ENCODE data around the gene COL12A1. TPM values are rescaled to one million over a fixed set of nuclear protein-coding genes. Genes with fewer than 3 reads are reported as not detected.

The COL12A1 gene
- total RNA-seq, 4 donors from 2014 or later, result 10.9 to 65.9 (median 57.1) TPM

DNA sequence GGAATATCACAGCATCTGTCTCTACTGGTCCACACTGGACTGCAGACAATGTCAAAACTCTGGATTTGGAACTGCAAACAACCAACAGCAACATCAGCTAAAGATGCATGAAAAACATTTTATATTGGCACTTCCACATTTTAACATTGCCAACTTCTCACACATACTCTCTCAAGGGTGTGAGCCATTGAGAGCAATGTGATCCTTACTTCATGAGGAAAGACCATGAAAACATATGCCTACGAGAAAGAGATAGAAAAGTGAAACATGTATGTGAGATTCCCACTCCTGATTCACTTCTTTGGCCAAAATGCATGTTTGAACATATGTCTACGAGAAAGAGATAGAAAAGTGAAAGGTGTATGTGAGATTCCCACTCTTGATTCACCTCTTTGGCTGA is 99.4 kb downstream of the COL12A1 start:
- no peaks in the 10 kb centered on the region for H3K36me3 ChIP-seq
- no peaks in the 10 kb centered on the region for H3K9me3 ChIP-seq
- H3K4me1 ChIP-seq, result no peaks in the 10 kb centered on the region
- TF ChIP-seq, protein P1, sequence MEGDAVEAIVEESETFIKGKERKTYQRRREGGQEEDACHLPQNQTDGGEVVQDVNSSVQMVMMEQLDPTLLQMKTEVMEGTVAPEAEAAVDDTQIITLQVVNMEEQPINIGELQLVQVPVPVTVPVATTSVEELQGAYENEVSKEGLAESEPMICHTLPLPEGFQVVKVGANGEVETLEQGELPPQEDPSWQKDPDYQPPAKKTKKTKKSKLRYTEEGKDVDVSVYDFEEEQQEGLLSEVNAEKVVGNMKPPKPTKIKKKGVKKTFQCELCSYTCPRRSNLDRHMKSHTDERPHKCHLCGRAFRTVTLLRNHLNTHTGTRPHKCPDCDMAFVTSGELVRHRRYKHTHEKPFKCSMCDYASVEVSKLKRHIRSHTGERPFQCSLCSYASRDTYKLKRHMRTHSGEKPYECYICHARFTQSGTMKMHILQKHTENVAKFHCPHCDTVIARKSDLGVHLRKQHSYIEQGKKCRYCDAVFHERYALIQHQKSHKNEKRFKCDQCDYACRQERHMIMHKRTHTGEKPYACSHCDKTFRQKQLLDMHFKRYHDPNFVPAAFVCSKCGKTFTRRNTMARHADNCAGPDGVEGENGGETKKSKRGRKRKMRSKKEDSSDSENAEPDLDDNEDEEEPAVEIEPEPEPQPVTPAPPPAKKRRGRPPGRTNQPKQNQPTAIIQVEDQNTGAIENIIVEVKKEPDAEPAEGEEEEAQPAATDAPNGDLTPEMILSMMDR (IDR thresholded peaks at IDR 0.05), result no peak
- TF ChIP-seq POLR2A (IDR thresholded peaks at IDR 0.05), result no peak
- H3K4me3 ChIP-seq, result no peak overlapping the region
- H3K27me3 ChIP-seq, result no peaks in the 10 kb centered on the region
- DNase-seq, result no peak
- H3K27ac ChIP-seq, result no peak overlapping the region

DNA sequence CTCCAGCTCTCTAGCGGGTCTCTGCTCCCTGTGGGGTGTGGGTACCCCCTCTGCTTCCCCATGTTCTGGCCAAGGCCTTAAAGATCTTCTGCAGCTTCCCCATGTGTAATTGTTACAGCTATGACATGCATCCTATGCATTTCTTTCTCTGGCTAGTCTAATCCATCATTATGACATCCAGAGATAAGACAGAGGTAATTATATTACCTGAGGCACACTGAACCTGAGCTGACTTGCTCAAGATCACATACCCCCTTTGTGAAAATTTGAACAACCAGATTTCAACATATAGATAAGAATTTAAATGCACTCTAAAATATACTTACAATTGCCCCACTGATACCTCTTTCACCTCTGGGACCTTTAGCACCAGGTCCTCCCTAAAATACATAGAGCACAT is 102.4 kb downstream of the COL12A1 start:
- Histone ChIP-seq H3K4me3 (no peak overlapping the region), H3K9me3 (no peaks in the 10 kb centered on the region), H3K27ac (no peak overlapping the region), H3K4me1 (peaks cover 0 to 1% (median 0%) of the 10 kb centered on the region in 4 donors), H3K27me3 (no peaks in the 10 kb centered on the region), H3K36me3 (no peaks in the 10 kb centered on the region)
- DNase-seq, result no peak
- no peak for TF ChIP-seq POLR2A (IDR thresholded peaks at IDR 0.05)
- TF ChIP-seq, protein P1 (IDR thresholded peaks at IDR 0.05), result no peak

GRCh38 chr6:75102301-75102700 is 103.6 kb downstream of the COL12A1 start:
- TF ChIP-seq POLR2A (IDR thresholded peaks at IDR 0.05), result no peak
- TF ChIP-seq, protein P1 (IDR thresholded peaks at IDR 0.05), result no peak
- peaks cover 0 to 5% (median 0%) of the 10 kb centered on the region in 4 donors for H3K4me1 ChIP-seq
- H3K36me3 ChIP-seq, result no peaks in the 10 kb centered on the region
- no peaks in the 10 kb centered on the region for H3K27me3 ChIP-seq
- H3K9me3 ChIP-seq, result no peaks in the 10 kb centered on the region
- no peak overlapping the region for H3K4me3 ChIP-seq
- H3K27ac ChIP-seq, result no peak overlapping the region
- no peak for DNase-seq

DNA sequence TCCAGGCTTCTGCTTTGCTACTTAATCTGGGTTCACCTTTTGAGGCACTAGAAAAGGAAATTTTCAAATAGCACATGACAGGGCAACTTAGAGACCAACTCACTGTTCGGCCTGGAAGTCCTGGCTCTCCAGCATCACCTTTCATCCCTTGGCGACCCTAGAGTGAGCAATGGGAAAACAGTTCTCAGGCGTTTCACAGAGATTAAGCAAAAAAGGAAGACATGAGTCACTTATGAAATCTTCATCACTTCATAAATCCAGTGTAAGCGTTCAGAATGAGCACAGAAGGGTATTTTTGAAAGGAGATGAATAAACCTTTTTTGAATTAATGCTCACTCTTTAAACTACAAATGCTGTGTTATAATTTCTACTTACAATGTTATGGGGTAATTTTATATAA is 104.0 kb downstream of the COL12A1 start:
- TF ChIP-seq, protein P1 (IDR thresholded peaks at IDR 0.05), result no peak
- no peak for TF ChIP-seq POLR2A (IDR thresholded peaks at IDR 0.05)
- Histone ChIP-seq H3K9me3 (no peaks in the 10 kb centered on the region), H3K27ac (no peak overlapping the region), H3K36me3 (no peaks in the 10 kb centered on the region), H3K4me3 (no peak overlapping the region), H3K4me1 (peaks cover 0 to 5% (median 0%) of the 10 kb centered on the region in 4 donors), H3K27me3 (no peaks in the 10 kb centered on the region)
- DNase-seq, result no peak

GRCh38 chr6:75098709-75099108 is 107.1 kb downstream of the COL12A1 start:
- Histone ChIP-seq H3K36me3 (no peaks in the 10 kb centered on the region), H3K9me3 (no peaks in the 10 kb centered on the region), H3K27me3 (no peaks in the 10 kb centered on the region), H3K4me3 (no peak overlapping the region), H3K27ac (peak overlapping the region in 1 of 4 donors; percentile 61), H3K4me1 (peaks cover 0 to 5% (median 0%) of the 10 kb centered on the region in 4 donors)
- no peak for TF ChIP-seq POLR2A (IDR thresholded peaks at IDR 0.05)
- peak in 2 of 3 donors; percentile 17 to 53 for DNase-seq

DNA sequence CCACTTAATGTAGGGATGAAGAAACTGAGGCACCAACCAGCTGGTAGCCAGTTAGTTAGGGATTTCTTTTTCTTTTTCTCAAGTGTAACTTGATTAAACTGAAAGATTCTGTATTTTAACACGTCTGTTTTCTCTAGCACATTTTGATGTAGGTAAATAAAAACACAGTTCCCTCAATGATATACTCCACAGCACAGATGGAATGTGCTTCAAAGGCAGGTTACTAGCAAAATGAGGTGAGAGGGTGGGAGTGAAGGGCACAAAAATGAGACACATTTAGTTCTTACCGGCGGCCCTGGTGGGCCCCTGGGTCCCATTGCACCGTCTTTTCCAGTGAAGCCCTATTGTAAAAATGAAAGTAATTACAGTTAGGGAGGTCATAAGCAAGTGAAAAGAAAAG is 108.9 kb downstream of the COL12A1 start:
- Histone ChIP-seq H3K9me3 (no peaks in the 10 kb centered on the region), H3K4me1 (peaks cover 0 to 5% (median 0%) of the 10 kb centered on the region in 4 donors), H3K27ac (no peak overlapping the region), H3K27me3 (no peaks in the 10 kb centered on the region), H3K4me3 (no peak overlapping the region), H3K36me3 (no peaks in the 10 kb centered on the region)
- DNase-seq, result no peak
- TF ChIP-seq, protein P1 (IDR thresholded peaks at IDR 0.05), result no peak
- no peak for TF ChIP-seq POLR2A (IDR thresholded peaks at IDR 0.05)

All from Peyer's patch (tissue), 4 donors.